NCI-H345 (cell line): ENCODE measurements around the gene PRKAG2.
"Not testable (repeated sequence)": the region's sequence is repeated elsewhere in the genome, so short reads cannot be mapped to it uniquely, and the experiment has no call there.

Experiments
- DNase-seq: peaks from one replicate; lab custom pipeline; 2025; lab: John Stamatoyannopoulos, UW

PRKAG2 gene

DNA sequence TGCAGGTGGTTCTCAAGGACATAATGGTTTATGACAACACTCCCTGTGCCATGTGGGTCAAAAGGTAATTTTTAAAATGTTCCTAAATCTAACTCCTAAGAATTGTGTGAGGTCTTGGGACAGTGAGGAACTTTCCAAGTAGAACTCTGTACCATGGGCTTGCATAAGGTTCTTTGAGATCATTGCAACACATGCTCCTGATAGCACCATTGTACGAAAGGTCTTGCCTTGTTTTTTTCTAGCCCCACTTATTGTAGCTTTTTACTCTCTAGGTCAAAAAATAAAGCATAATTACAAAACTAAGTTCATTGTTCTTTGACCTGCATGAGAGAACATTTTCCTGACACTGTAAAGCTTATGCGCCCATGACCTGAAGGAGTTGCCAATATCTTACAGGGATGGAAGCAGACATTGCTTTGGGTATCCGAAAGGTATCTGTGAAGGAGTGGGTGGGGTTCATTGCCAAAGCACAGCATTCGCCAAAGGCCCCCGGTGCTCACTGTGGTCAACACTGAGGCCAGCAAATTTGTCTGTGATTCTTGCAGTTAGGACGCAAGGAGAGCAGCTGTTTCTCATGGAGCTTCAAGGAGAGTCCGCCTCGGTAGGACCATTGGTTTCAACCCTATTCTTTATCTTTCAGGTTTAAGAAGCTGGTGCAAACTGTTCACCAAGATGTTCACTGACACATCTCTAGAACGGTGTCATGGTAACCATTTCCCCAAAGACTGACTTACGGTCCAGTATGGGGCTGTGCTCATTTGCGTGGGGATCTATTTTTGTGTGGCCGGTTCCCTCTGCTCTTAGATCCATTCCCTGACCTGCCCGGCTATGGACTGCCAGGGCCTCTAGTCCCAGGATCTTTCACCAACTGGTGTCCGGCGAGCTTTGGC is 7.6 kb upstream of the PRKAG2 start:
- no peak for DNase-seq

DNA sequence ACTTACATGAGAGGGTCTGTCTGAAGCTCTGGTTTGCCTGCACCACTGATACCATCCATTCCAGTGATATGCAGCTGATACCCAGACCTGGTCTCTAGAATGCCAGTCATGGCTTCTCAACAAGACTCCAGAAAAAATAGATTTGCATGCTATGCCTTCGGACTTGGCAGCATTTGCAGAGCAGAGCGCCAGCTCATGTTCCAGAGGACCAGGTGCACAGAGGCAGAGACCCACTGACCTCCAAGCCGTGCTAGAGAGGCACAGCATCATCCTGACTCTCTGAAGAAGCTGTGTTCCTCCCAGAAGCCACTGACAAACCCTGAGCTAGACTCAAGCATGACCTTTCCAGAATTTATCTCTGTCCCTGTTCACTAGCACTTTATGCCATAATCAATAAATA is 6.9 kb upstream of the PRKAG2 start:
- no peak for DNase-seq

DNA sequence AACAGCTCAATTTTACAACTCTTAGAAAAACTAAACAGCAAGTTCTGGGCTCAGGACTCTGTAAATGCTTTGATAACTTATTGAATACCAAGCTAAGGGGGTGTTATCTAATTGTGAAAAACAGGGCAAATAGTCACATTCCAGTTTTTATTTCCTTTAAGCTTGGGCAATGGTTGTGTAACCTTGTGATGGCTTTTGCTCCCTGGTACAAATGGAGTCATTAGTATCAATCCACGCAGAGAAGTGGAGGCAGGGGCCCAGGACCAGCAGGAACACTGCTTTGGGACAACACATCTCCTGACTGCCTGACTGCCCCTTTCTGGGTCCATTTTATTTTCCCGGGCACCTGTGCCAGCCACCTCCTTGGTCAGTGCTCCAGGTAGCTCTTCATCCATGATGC is 5.8 kb upstream of the PRKAG2 start:
- no peak for DNase-seq

DNA sequence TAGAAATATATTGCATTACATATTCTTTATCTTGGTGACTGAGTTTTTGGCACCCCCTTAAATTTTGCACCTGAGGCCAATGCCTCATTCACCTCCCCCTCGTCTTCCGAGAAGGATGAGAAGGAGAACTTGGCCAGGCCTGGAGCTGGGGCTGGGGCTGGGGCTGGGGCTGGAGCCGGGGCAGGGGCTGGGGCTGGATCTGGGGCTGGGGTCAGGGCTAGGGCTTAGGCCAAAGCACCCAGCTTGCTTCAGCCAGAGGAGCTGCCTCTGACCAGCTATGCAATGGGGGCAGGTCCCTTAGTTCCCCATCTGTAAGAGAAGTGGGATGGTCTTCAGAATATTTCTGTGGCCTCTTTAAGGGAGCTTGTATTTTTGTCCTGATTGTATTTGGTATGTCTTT is 3.8 kb upstream of the PRKAG2 start:
- no peak for DNase-seq

DNA sequence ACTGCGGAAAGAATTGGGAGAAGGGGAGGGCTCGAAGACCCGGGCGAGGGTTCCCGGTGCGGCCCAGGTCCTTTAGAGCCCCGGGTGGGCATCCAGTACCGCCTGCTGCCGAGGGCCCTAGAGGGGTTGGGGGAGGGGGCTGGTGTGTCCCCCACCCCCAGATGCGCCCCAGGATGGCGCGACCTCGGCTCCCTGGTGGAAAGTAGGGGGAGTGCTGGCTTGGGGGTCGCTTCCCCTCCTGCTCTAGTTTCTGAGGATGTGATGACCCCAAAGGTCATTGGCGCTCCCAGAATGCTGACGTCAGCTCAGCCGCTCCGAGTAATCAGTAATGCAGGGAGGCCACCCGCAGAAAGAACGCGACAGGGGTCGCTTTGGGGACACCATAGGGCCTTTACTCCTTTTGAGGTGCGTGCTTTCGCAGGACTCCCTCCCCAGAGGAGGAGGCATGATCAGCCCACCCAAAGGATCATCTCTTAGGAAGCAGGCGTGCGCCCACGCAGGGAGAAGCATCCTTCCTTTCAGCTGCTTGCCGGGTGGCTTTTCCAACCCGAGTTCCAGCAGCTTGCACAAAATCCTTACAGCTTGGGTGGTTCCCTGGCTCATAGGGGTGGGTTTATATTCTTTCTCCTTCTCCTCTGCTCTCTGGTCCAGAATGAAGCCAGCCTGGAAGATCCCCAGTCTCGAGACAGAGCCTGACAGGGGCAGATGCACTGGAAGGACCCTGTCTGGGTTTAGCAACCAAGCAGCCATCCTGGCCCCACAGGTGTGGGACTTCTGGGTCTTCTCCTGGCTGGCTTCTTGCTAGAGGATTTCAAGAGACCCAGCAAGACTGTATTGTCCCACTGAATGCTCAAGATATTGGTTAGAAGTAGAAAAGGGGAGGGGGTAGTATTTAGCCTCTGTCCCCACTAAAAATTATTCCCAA is 1.3 kb upstream of the PRKAG2 start:
- no peak for DNase-seq

DNA sequence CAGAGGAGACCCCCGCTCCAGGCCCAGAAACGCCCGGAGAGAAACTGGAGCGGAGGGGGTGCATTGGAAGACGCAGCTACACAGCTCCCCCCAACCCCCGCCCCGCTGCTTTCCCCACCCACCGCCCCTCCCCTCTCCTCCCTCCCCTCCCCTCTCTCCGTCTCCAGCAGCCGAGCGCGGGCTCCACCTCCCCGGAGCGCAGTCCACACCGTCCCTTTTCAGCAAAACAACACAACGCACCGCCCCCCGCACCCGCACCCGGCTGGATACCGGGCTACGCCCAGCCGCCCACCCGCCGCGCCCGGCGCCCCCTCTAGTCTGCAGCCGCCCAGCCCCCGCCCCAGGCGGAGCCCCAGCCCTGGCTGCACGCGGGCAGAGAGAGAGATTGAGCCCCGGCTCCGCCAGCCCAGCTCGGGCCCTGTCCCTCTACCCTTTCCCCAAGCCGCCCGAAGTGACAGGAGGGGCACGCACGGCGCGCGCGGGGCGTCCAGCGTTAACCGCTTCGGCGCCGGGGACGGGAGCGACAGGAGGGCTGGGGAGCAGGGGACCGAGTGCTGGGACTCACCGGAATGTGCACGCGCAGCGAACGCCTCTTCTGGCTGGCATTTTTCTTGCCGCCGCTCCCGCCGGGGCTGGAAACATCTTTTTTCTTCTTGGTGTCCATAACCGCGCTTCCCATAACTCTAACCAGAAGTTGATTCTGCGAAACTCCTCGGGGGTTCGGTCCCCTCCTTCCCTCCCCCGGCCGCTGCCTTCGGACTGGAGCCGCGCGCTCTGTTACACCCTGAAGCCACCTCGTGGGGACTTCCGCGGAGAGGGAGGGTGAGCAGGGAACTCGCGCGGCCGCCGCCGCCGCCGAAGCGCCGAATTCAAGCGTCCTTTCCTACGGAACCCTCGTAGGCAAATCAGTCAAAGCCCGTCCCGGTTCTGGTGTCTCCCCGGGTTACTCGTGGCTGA is 695 bp downstream of the PRKAG2 start:
- DNase-seq, result peak; percentile 89

DNA sequence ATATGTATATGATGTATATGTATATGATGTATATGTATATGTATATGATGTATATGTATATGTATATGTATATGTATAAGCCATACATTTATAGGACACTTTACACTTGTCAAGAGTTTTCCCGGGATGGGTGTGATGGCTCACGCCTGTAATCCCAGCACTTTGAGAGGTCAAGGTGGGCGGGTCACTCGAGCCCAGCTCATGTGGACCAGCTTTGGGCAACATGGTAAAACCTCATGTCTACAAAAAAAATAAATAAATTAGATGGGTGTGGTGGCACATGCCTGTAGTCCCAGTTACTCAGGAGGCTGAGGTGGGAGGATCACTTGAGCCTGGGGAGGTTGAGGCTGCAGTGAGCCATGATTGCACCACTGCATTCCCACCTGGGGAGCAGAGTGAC is 2.4 kb downstream of the PRKAG2 start:
- DNase-seq, result not testable (repeated sequence)

DNA sequence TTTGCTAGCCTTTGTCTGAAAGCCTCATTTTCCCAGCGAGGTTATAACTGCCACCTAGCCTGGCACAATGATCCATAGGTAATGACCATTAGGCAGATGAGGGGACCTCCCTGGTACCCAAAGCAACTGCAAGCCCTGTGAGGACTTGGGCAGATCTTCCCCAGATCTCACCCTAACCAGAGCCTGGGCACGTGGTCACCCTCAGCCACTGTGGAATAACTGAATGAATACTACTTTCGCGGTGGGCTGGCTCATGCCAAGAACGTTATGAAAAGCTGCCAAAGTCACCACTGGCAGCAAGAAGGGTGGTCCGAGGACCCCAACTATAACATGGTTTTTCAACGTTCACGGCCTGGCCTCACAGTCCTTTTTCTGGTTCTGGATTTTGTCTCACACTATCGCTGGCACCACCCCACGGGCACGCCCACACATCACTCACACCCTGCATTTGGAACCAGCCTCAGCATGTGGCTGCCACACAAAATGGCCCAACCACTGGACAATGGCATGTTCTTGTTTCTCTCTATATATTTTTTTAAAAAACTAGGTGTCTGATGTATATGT is 3.4 kb downstream of the PRKAG2 start:
- no peak for DNase-seq

DNA sequence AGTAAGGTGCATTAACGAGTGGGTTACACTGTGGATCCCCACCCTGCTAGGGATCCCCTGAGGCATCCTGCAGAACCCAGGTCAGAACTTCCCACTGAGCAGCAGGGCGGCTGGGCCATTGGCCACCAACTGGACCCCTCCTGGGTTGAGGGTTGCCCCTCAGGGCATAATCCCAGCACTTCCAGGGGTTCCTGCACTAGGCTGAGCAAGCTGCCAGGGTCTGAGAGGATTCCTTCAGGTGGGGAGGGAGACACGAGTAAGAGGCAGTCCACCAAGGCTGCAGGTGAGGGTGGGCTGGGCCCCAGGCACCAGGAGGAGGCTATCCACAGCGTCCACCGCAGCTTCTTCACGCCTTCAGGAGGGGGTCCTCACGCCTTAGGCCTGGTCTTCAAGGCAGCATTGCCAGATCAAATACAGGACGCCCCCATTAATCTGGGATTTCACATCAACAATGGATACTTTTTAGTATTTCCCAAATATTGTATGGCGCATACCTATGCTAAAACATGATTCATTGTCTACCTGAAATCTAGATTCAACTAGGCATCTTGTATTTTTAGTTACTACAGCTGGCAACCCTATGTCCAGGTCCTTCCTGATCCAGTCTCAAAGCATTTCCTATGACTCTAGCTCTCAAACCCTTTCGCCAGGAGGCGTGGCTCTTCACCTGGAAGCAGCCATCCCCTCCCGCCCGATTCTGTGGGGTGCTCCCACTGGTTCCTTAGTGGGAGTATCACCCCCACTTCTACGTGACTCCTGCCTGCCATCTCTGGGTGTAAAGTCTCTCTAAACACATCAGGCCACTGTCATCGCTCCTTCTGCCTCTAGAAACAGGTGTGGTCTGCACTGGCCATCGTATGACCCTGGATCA is 4.1 kb downstream of the PRKAG2 start:
- no peak for DNase-seq

DNA sequence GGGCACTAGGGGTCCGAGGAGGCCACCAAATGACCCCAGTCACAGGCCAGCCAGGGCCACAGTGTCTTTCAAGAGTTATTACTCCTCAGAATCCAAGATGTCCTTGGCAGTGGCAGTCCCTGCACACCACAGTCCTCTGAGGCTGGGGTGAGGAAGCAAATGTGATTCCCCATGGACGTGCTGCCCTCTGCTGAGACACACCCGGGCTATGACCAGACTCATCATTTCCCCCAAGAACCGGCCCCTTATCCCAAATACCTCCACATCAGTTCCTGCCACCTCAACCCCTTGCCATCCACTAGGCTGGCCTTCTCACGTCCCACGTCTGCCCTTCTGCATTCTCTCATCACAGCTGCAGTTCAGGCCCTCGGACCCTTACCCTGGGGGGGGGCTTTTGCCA is 5.0 kb downstream of the PRKAG2 start:
- no peak for DNase-seq

DNA sequence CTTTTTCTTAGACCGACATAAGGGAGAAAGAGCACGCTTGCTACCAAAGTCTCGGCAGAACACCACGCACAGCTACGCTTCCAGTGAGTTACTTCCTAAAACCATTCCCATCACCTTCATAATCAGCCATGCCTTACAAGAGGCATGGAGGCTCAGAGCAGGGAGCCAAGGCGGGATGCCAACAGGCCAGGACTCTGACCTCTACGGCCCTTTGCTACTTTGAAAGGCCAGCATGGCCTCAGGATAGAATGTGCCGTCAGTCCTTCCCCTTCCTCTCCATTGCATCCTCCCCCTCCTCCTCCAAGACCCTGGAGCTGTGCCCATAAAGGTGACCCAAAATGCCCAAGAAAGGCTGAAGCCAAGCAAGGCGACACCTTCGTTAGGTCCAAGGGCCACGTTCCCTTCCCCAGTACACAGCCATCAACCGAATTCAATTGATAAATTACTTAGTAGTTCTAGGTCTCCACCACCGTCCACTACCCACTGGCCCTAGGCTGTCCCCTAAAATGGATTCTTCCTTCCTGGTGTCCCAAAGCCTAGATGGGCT is 5.7 kb downstream of the PRKAG2 start:
- no peak for DNase-seq

DNA sequence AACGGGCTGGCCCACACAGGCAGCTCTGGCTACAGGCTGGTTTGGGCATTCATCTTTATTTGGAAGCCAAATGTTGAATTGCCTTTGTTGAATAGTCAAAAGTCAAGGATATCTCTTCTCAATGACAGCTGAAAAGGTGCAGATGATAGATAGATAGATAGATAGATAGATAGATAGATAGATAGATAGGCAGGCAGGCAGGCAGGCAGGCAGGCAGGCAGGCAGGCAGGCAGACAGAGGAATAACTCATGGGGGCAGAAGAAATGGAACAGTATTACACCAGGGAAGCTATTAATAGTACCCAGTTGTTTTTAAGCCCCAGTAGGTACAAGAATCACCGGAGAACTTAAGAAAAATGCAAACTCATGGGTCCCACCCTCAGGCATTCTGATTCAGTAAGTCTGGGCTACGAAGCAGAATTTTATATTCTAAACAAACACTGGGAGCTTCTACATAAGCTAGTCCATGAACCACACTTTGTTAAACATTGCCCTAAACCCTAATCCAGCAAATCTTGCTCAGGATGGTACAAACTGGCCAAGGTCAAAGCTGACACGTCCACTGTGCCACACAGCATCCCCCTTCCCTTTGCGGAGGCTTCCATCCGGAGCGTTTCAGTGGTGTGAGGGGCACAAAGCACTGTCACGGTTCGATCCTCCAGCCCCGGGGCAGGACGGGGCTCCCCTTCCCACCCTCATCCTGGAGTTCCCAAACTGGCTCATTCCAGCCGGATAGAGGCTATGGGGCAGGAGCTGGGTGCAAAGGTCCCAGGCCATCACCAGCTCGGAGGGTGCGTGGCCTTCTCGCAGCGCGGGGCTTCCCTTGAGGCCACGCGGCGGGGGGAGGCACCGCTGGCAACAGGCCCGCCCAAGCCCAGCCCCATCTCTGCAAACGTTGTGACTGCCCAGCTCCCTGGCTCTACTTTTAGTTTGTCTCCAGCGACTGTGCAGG is 6.7 kb downstream of the PRKAG2 start:
- DNase-seq, result no peak

DNA sequence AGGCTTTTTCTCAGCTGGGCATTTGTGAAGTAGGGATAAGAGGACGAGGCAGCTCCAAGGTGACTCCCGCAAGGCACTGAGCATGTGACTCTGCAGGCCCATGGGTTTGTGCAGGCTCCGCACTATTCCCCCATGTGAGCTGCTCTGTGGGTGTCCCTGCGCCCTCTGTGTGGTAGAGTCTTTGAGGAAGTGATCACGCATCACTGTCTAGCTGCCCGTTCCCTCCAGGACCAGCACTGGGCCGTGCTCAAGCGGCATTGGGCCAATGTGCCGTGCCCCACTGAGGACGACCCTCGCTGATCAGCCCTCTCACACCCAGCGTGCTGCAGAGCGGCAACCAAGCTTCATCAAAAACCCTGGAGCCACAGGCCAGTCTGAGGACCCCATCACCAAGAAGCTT is 7.5 kb downstream of the PRKAG2 start:
- DNase-seq, result no peak

DNA sequence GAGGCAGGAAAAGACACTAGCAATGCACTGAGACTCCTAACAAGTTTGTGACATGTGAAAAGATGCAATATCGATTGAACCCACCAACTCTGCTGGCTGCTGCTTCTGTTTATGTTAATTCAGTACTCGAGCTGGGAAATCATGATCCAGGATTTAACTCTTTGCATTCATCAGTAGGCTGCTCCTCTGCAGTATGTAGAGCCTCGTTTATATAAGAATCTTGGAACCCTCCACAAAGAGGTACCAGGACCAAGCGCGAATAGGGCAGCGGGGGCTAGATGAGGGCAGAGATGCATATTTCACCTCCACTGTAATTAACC is 7.8 kb downstream of the PRKAG2 start:
- no peak for DNase-seq

DNA sequence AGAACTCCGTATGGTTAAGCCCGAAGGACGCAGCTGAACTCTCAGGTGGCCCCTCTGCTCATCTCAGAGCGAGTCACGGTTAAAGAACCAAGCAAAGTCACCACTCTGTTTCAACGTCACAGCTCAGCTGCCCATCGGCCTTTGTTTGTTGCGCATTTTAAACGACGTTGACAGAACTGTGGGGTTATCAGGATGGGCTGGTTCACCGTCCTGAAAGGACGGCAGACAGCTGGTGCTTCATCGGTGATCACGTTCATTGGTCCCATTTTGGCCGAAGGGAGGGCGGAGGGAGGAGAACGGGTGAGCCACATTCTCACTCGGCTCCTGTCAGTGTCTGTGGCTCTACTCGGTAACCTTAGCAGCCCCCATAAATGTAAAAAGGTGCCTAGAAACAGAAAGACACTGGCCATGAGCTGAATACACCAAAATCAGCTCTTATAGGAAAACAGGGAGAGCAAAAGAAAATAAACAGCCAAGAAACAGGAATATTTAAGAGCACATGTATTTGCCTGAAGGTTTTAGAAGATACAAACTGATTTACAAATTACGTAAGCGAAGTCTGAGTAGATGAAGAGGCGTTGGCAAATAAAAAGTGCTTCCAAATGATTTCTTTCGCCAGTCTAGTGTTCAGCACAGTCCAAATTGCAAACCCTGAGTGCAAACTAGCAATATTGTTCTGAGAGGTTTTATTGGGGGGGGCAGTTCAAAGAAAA is 8.4 kb downstream of the PRKAG2 start:
- peak; percentile 30 for DNase-seq

DNA sequence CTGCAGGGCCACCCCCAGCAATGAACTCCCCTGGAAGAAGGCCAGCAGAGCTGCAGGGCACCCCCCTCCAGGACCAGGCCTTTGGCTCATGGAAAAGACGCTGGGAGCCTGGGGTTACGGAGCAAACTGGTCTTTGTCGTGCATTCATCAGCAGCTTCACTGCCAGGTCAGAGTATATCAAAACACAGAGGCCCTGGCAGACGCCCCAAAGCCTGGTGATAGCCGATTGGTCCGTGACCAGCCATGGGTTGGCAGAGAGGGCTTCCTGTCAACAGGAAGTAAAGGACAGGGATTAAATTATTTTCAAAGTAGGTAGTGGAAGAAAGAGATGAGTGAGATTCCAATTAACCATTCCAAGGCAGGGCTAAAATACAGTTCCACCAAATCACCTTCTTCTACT is 9.0 kb downstream of the PRKAG2 start:
- DNase-seq, result no peak

DNA sequence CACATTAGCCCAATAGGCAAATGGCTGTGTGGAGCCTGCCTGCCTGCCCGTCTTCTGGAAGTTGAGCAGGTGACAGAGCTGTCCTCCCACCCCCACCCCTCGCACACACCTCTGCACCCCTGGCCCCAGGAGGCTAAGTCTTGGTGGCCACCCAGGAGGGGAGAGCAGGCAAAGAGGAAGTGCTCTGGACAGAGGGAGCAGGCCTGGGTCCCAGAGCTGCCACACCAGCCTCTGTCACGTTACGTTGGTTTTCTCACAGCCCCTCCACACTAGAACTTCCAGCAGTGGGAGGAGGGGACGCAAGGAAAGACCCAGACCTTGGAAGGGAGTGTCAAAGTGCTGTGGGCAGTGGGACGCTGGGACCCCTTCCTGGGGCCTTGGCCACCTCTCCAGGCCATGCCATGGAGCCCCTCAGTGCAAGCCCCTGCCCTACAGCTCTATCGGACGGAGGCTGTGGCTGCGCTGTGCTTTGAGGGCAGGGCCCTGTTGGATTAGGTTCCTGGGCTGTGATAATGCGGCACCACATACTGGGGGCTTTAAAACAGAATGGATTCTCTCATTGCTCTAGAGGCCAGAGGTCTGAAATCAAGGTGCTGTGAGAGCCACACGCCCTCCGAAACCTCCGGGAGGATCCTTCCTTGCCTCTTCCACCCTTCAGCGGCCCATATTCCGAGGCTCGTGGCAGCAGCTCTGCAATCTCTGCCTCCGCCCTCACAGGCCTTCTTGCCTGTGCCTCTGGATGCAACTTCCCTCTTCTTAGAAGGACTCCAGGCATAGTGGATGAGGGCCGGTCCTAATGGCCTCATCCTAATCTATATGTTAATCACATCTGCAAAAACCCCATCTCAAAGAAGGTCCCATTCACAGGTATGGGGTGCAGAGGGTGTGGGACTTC is 9.9 kb downstream of the PRKAG2 start:
- DNase-seq, result no peak

DNA sequence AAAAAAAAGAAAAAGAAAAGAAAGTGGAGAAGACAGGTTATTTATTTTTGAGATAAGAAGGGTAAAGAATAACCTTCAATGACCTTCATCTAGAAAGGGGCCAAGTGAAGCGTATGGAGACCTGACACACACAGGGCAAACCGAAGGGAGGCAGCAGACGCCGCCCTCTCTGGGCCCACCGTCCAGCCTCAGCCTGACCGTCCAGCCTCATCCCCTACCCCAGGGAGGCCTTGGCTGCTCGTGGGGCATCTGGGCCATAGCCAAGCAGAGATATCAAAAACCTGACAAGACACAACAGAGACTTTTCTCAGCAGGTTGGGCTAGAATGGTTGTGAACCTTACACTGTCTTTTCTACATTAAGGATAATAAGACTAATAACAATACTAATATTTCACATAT is 10.9 kb downstream of the PRKAG2 start:
- DNase-seq, result no peak
